GM11168 (cell line): ENCODE data around the gene MUC5AC.
"Not testable (repeated sequence)": the region's sequence is repeated elsewhere in the genome, so short reads cannot be mapped to it uniquely, and the experiment has no call there.

Experiments
- in situ Hi-C: fragments of 300-500 bp; cut with MboI; formaldehyde crosslinking; loops from one replicate; pipeline ENCODE4 v1.12.0; 2022; ENCODE audit warnings: low sequenced_read_pairs; ENCODE audit not compliant: unreplicated experiment

MUC5AC gene

DNA sequence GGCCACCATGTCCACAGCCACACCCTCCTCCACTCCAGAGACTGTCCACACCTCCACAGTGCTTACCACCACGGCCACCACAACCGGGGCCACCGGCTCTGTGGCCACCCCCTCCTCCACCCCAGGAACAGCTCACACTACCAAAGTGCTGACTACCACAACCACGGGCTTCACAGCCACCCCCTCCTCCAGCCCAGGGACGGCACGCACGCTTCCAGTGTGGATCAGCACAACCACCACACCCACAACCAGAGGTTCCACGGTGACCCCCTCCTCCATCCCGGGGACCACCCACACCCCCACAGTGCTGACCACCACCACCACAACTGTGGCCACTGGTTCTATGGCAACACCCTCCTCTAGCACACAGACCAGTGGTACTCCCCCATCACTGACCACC is 86.8 kb downstream of the MUC5AC start:
- in situ Hi-C loops, result not testable (repeated sequence)

DNA sequence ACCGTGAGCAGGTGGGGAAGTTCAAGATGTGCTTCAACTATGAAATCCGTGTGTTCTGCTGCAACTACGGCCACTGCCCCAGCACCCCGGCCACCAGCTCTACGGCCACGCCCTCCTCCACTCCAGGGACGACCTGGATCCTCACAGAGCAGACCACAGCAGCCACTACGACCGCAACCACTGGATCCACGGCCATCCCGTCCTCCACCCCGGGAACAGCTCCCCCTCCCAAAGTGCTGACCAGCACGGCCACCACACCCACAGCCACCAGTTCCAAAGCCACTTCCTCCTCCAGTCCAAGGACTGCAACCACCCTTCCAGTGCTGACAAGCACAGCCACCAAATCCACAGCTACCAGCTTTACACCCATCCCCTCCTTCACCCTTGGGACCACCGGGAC is 88.0 kb downstream of the MUC5AC start:
- in situ Hi-C loops, result not testable (repeated sequence)

DNA sequence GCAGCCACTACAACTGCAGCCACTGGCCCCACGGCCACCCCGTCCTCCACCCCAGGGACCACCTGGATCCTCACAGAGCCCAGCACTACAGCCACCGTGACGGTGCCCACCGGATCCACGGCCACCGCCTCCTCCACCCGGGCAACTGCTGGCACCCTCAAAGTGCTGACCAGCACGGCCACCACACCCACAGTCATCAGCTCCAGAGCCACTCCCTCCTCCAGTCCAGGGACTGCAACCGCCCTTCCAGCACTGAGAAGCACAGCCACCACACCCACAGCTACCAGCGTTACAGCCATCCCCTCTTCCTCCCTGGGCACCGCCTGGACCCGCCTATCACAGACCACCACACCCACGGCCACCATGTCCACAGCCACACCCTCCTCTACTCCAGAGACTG is 88.5 kb downstream of the MUC5AC start:
- in situ Hi-C loops, result not testable (repeated sequence)

DNA sequence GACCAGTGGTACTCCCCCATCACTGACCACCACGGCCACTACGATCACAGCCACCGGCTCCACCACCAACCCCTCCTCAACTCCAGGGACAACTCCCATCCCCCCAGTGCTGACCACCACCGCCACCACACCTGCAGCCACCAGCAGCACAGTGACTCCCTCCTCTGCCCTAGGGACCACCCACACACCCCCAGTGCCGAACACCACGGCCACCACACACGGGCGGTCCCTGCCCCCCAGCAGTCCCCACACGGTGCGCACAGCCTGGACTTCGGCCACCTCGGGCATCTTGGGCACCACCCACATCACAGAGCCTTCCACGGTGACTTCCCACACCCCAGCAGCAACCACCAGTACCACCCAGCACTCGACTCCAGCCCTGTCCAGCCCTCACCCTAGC is 89.3 kb downstream of the MUC5AC start:
- in situ Hi-C loops, result not testable (repeated sequence)

DNA sequence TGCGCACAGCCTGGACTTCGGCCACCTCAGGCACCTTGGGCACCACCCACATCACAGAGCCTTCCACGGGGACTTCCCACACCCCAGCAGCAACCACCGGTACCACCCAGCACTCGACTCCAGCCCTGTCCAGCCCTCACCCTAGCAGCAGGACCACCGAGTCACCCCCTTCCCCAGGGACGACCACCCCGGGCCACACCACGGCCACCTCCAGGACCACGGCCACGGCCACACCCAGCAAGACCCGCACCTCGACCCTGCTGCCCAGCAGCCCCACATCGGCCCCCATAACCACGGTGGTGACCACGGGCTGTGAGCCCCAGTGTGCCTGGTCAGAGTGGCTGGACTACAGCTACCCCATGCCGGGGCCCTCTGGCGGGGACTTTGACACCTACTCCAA is 91.2 kb downstream of the MUC5AC start:
- in situ Hi-C loops, result not testable (repeated sequence)

DNA sequence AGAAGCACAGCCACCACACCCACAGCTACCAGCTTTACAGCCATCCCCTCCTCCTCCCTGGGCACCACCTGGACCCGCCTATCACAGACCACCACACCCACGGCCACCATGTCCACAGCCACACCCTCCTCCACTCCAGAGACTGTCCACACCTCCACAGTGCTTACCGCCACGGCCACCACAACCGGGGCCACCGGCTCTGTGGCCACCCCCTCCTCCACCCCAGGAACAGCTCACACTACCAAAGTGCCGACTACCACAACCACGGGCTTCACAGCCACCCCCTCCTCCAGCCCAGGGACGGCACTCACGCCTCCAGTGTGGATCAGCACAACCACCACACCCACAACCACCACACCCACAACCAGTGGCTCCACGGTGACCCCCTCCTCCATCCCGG is 92.7 kb downstream of the MUC5AC start:
- in situ Hi-C loops, result not testable (repeated sequence)
